GM04504 (cell line): Measurements from ENCODE around the gene BICDL1.

Experiments
- DNase-seq: peaks from one replicate; pipeline ENCODE4 v3.0.0-alpha.2; 2012; ENCODE audit warnings: low read depth

The BICDL1 gene

GRCh38 chr12:120125792-120126634 lies 137.0 kb downstream of the BICDL1 start:
- no peak for DNase-seq

- no peak for DNase-seq
These were observed 137.6 kb downstream of the BICDL1 start for GRCh38 chr12:120126635-120127005.

- DNase-seq, result no peak
These were observed 141.0 kb downstream of the BICDL1 start for GRCh38 chr12:120130011-120130410.

GRCh38 chr12:120131116-120131515 lies 142.1 kb downstream of the BICDL1 start:
- DNase-seq, result no peak

- no peak for DNase-seq
These were observed 143.2 kb downstream of the BICDL1 start for GRCh38 chr12:120132054-120132836.

- DNase-seq, result no peak
These were observed 143.9 kb downstream of the BICDL1 start for GRCh38 chr12:120132863-120133385.

GRCh38 chr12:120134307-120134980 lies 145.4 kb downstream of the BICDL1 start:
- no peak for DNase-seq

GRCh38 chr12:120136093-120136770 lies 147.2 kb downstream of the BICDL1 start:
- DNase-seq, result no peak

- no peak for DNase-seq
These were observed 148.8 kb downstream of the BICDL1 start for GRCh38 chr12:120137833-120138232.

- no peak for DNase-seq
These were observed 149.3 kb downstream of the BICDL1 start for GRCh38 chr12:120138366-120138765.

- DNase-seq, result no peak
These were observed 150.9 kb downstream of the BICDL1 start for GRCh38 chr12:120139958-120140357.

- no peak for DNase-seq
These were observed 151.6 kb downstream of the BICDL1 start for GRCh38 chr12:120140603-120141002.

GRCh38 chr12:120141336-120141735 lies 152.3 kb downstream of the BICDL1 start:
- DNase-seq, result no peak

GRCh38 chr12:120142231-120142877 lies 153.3 kb downstream of the BICDL1 start:
- DNase-seq, result no peak
